Lower lobe of right lung (tissue), 2 donors: ENCODE data around the gene TOB2. TPM values are rescaled to one million over a fixed set of nuclear protein-coding genes. Genes with fewer than 3 reads are reported as not detected.

Experiments used
- ATAC-seq, 2 donors: fragments of 200-7000 bp; cut with Tn5 transposase; one replicate each; pipeline ENCODE4 v1.9.1; 2020 to 2022; ENCODE audit warnings: mild to moderate bottlenecking in 2 of 2, moderate library complexity in 2 of 2
- DNase-seq: peaks from one replicate; pipeline ENCODE4 v3.0.0-alpha.2; 2020
- H3K27ac ChIP-seq: fragments of 200-600 bp; one replicate; pipeline ENCODE4 v1.8.0; 2022
- H3K27me3 ChIP-seq: fragments of 200-600 bp; one replicate; pipeline ENCODE4 v1.8.0; 2022; ENCODE audit warnings: low read depth
- H3K36me3 ChIP-seq: fragments of 200-600 bp; one replicate; pipeline ENCODE4 v1.8.0; 2022; ENCODE audit warnings: mild to moderate bottlenecking
- H3K4me1 ChIP-seq: fragments of 200-600 bp; one replicate; pipeline ENCODE4 v1.8.0; 2022
- H3K4me3 ChIP-seq: fragments of 200-600 bp; one replicate; pipeline ENCODE4 v1.8.0; 2022; ENCODE audit warnings: mild to moderate bottlenecking
- H3K9me3 ChIP-seq: fragments of 200-600 bp; one replicate; pipeline ENCODE4 v1.8.0; 2022
- intact Hi-C: fragments of 100-400 bp; cut with DNase I; formaldehyde crosslinking; loops from one replicate; pipeline ENCODE4 v1.11.0; 2022
- total RNA-seq: library from RNA; stranded (reverse); fragmentation: NEBNext Ultra II Directional; extraction: Animal tissue kit (Norgen Biotek cat#: 25700); gene quantifications from one replicate; pipeline ENCODE4 v1.2.1, GENCODE V29; 2021
- TF ChIP-seq, protein P1 (sequence below): fragments of 200-600 bp; IDR thresholded peaks from one replicate; pipeline ENCODE4 v1.8.0; 2022; ENCODE audit warnings: antibody characterized with exemption, mild to moderate bottlenecking
- donor health status: DM: no; HTN: yes; CAD: no; lungs with severe emphysema.

Gene TOB2
- total RNA-seq, 1 donor from 2014 or later, result 49.0 TPM

DNA sequence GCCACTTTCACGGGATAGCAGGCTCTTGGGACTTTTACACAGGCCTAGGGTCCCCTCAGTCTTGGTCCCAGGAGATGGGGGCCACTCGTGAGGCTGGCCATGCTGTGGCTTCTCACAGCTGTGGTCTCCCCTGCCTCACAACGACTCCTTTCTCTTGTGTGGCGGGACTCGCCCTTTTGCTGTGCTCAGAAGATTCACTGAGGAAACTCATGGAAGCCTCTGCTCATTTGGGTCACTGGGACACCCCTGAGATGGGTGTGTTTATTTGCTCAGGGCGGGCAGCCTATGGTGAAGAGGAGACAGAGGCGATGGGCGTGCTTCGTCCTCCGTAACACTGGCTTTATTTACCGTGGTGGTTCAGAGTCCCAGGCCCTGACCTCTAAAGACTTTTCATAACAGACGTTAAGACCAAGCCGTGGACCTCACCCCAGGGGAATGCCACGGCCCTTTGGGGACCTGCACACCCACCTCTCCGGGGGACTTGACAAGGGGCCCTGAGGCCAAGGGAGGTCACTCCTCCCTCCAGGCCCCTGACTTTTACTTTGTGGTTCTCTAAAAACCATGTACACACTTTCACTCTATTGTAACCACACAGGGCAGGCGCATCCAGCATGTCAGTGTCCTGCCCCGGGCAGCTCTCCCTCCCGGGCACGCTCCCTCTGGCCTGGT lies 49.3 kb downstream of the TOB2 start:
- Histone ChIP-seq H3K4me3 (no peak overlapping the region), H3K27me3 (no peaks in the 10 kb centered on the region), H3K4me1 (peaks cover 29% of the 10 kb centered on the region), H3K27ac (no peak overlapping the region), H3K9me3 (no peaks in the 10 kb centered on the region), H3K36me3 (peaks cover 65% of the 10 kb centered on the region)
- DNase-seq, result no peak
- no peak for ATAC-seq
- intact Hi-C loops, result loop anchor here (10.0 kb wide), 1 partner anchor 118 kb away; no protein-coding TSS in a partner anchor
- TF ChIP-seq, protein P1, sequence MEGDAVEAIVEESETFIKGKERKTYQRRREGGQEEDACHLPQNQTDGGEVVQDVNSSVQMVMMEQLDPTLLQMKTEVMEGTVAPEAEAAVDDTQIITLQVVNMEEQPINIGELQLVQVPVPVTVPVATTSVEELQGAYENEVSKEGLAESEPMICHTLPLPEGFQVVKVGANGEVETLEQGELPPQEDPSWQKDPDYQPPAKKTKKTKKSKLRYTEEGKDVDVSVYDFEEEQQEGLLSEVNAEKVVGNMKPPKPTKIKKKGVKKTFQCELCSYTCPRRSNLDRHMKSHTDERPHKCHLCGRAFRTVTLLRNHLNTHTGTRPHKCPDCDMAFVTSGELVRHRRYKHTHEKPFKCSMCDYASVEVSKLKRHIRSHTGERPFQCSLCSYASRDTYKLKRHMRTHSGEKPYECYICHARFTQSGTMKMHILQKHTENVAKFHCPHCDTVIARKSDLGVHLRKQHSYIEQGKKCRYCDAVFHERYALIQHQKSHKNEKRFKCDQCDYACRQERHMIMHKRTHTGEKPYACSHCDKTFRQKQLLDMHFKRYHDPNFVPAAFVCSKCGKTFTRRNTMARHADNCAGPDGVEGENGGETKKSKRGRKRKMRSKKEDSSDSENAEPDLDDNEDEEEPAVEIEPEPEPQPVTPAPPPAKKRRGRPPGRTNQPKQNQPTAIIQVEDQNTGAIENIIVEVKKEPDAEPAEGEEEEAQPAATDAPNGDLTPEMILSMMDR, result no peak

DNA sequence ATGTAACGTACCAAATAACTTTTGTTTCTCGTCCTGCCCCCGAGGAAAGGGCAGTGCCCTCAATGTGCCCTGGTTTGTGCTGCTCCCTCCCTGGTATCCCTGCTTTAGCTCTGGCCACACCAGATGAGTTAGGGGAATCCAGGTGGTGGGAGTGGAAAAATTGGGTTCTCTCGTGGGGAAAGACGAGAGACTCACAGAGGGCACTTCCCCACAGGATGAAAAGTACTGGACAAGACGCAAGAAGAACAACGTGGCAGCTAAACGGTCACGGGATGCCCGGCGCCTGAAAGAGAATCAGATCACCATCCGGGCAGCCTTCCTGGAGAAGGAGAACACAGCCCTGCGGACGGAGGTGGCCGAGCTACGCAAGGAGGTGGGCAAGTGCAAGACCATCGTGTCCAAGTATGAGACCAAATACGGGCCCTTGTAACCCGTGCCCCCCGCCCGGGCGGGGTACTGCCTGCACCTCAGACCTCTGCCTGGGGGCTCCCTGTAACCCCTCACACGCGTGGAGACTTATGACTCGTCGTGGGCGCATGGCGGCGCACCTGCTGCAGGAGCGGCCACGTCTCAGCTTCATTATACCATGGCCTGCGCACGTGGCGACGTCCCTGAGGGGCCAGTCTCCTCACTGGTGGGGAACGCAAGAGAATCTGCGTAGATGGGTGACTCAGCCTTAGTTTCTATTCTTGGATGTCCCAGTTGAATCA lies 50.9 kb downstream of the TOB2 start:
- ATAC-seq, result peak in 1 of 2 donors; percentile 11
- H3K4me1 ChIP-seq, result peaks cover 22% of the 10 kb centered on the region
- H3K27ac ChIP-seq, result no peak overlapping the region
- H3K4me3 ChIP-seq, result no peak overlapping the region
- intact Hi-C loops, result loop anchor here (10.0 kb wide), 1 partner anchor 119 kb away; no protein-coding TSS in a partner anchor
- TF ChIP-seq, protein P1, result no peak
- no peaks in the 10 kb centered on the region for H3K9me3 ChIP-seq
- no peaks in the 10 kb centered on the region for H3K27me3 ChIP-seq
- H3K36me3 ChIP-seq, result peaks cover 81% of the 10 kb centered on the region
- no peak for DNase-seq

DNA sequence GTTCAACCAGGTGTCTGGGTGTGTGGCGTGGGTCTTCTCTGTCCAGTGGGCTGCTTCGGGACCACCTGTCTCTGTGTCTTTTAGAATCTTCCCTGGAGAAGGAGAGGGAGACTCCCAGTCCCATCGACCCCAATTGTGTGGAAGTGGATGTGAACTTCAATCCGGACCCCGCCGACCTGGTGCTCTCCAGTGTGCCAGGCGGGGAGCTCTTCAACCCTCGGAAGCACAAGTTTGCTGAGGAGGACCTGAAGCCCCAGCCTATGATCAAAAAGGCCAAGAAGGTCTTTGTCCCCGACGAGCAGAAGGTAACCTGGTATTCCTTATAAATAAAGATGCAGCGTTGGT lies 52.6 kb downstream of the TOB2 start:
- H3K36me3 ChIP-seq, result peaks cover 97% of the 10 kb centered on the region
- no peak for DNase-seq
- no peak overlapping the region for H3K4me3 ChIP-seq
- H3K9me3 ChIP-seq, result no peaks in the 10 kb centered on the region
- intact Hi-C loops, result loop anchor here (10.0 kb wide), 1 partner anchor 121 kb away; no protein-coding TSS in a partner anchor
- H3K27me3 ChIP-seq, result no peaks in the 10 kb centered on the region
- ATAC-seq, result peak in 1 of 2 donors; percentile 5
- peaks cover 22% of the 10 kb centered on the region for H3K4me1 ChIP-seq
- peak overlapping the region; percentile 44 for H3K27ac ChIP-seq
- TF ChIP-seq, protein P1, result no peak

DNA sequence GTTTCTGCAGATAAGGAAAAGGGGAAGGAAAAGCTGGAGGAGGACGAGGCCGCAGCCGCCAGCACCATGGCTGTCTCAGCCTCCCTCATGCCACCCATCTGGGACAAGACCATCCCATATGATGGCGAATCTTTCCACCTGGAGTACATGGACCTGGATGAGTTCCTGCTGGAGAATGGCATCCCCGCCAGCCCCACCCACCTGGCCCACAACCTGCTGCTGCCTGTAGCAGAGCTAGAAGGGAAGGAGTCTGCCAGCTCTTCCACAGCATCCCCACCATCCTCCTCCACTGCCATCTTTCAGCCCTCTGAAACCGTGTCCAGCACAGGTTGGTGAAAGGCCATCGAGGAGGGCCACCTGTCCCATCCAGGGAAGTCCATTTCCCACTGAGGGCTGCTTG lies 59.3 kb downstream of the TOB2 start:
- H3K36me3 ChIP-seq, result peaks cover 55% of the 10 kb centered on the region
- ATAC-seq (no peak), DNase-seq (no peak)
- H3K27ac ChIP-seq, result no peak overlapping the region
- TF ChIP-seq, protein P1, result no peak
- no peaks in the 10 kb centered on the region for H3K27me3 ChIP-seq
- peaks cover 15% of the 10 kb centered on the region for H3K4me1 ChIP-seq
- no peaks in the 10 kb centered on the region for H3K9me3 ChIP-seq
- no peak overlapping the region for H3K4me3 ChIP-seq
- intact Hi-C loops, result no loop called here

DNA sequence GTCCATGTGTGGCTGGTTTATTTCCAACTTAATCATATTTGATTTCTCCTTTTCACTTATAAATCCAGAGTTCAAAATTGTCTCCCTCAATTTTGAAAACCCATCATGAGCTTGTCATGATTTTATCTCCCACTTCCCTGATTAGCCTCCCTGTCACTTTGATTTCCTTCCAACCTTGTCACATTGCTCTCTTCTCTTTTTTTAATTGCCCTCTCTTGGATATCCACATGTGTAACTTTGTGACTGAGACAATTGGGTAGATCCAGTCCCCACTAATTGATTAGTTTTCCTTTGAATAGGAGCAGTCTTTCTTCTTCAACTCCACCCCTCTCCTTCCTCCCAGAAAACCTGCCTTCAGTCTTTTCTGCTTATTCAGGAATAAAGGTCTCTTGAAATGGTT lies 62.5 kb downstream of the TOB2 start:
- Histone ChIP-seq H3K27ac (no peak overlapping the region), H3K4me3 (no peak overlapping the region), H3K36me3 (peaks cover 23% of the 10 kb centered on the region), H3K9me3 (no peaks in the 10 kb centered on the region), H3K27me3 (no peaks in the 10 kb centered on the region), H3K4me1 (peaks cover 28% of the 10 kb centered on the region)
- TF ChIP-seq, protein P1, result no peak
- intact Hi-C loops, result no loop called here
- DNase-seq, result no peak
- ATAC-seq, result no peak

Other genes with a start within 250 kb of the TOB2 start
- gene L3MBTL2, start 241.5 kb downstream of the TOB2 start, total RNA-seq, result 22.8 TPM
- 3.6 TPM for gene CHADL, start 205.9 kb downstream of the TOB2 start, total RNA-seq
- 43.8 TPM for gene RANGAP1, start 160.6 kb downstream of the TOB2 start, total RNA-seq
- gene ZC3H7B, start 145.3 kb downstream of the TOB2 start, total RNA-seq, result 63.1 TPM
- gene TEF, start 64.9 kb downstream of the TOB2 start, total RNA-seq, result 29.7 TPM
- gene PHF5A, start 21.9 kb upstream of the TOB2 start, total RNA-seq, result 31.1 TPM
- gene ACO2, start 22.3 kb upstream of the TOB2 start, total RNA-seq, result 77.7 TPM
- 39.0 TPM for gene POLR3H, start 97.7 kb upstream of the TOB2 start, total RNA-seq
- 2.4 TPM for gene CSDC2, start 114.2 kb upstream of the TOB2 start, total RNA-seq
- gene PMM1, start 143.0 kb upstream of the TOB2 start, total RNA-seq, result 47.3 TPM
- gene DESI1, start 174.2 kb upstream of the TOB2 start, total RNA-seq, result 26.1 TPM
- gene XRCC6, start 174.5 kb upstream of the TOB2 start, total RNA-seq, result 162 TPM
- 95.9 TPM for gene SNU13, start 242.1 kb upstream of the TOB2 start, total RNA-seq